Measurements from ENCODE around the gene CNTN4. TPM values are rescaled to one million over a fixed set of nuclear protein-coding genes. Genes with fewer than 3 reads are reported as not detected.

CNTN4 gene
- total RNA-seq, 4 donors from 2014 or later = 2.6 to 91.2 (median 13.2) TPM

- DNase-seq = no peak
- no peaks in the 10 kb centered on the region for H3K4me1 ChIP-seq
- H3K36me3 ChIP-seq = no peaks in the 10 kb centered on the region
These were observed 367.2 kb downstream of the CNTN4 start for GRCh38 chr3:2465842-2466241.

DNA sequence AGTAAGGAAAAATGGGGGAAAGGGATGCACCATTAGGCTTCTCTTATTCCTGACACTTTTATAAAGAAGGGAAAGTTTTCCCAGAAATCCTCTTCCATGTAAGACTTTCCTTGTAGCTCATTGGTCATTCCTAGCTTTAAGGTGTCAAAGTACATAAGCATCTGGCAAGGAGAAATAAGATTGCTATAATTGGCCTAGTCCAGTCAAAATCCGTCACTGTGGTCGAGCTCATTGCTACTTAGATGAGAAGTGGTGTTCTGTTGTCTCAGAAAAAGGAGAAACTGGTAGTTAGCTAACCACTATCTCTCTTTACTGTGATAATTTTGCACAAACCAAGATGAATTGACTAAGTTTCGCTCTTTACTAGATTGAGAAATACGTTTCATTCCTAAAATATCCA lies 370.1 kb downstream of the CNTN4 start:
- no peak for TF ChIP-seq POLR2A (IDR thresholded peaks at IDR 0.05)
- no peak for TF ChIP-seq CTCF (IDR thresholded peaks at IDR 0.05)

More at GRCh38 chr3:2465842-2466241, 367.2 kb downstream of the CNTN4 start:
- TF ChIP-seq CTCF (IDR thresholded peaks at IDR 0.05) (no peak), POLR2A (IDR thresholded peaks at IDR 0.05) (no peak)
- Histone ChIP-seq H3K9me3 (no peaks in the 10 kb centered on the region), H3K27ac (no peak overlapping the region), H3K4me3 (no peak overlapping the region), H3K27me3 (no peaks in the 10 kb centered on the region)
- intact Hi-C loops (cut with DNase I; ENCODE audit: low total_unique reads) = no loop called here

GRCh38 chr3:2476996-2477395 lies 378.3 kb downstream of the CNTN4 start:
- H3K9me3 ChIP-seq = no peaks in the 10 kb centered on the region

More for the DNA sequence above, 370.1 kb downstream of the CNTN4 start:
- intact Hi-C loops (cut with DNase I; ENCODE audit: low total_unique reads) = no loop called here
- no peaks in the 10 kb centered on the region for H3K4me1 ChIP-seq
- no peak overlapping the region for H3K4me3 ChIP-seq
- no peak overlapping the region for H3K27ac ChIP-seq
- H3K36me3 ChIP-seq = no peaks in the 10 kb centered on the region
- DNase-seq = no peak
- no peaks in the 10 kb centered on the region for H3K27me3 ChIP-seq
- no peaks in the 10 kb centered on the region for H3K9me3 ChIP-seq

GRCh38 chr3:2477620-2478019 lies 379.0 kb downstream of the CNTN4 start:
- H3K27ac ChIP-seq = no peak overlapping the region
- intact Hi-C loops (cut with DNase I; ENCODE audit: low total_unique reads) = no loop called here
- no peak for TF ChIP-seq CTCF (IDR thresholded peaks at IDR 0.05)
- TF ChIP-seq POLR2A (IDR thresholded peaks at IDR 0.05) = no peak

More at GRCh38 chr3:2476996-2477395, 378.3 kb downstream of the CNTN4 start:
- Histone ChIP-seq H3K4me3 (no peak overlapping the region), H3K4me1 (no peaks in the 10 kb centered on the region), H3K27ac (no peak overlapping the region), H3K36me3 (no peaks in the 10 kb centered on the region), H3K27me3 (no peaks in the 10 kb centered on the region)
- DNase-seq = no peak
- no peak for TF ChIP-seq POLR2A (IDR thresholded peaks at IDR 0.05)
- intact Hi-C loops (cut with DNase I; ENCODE audit: low total_unique reads) = no loop called here

DNA sequence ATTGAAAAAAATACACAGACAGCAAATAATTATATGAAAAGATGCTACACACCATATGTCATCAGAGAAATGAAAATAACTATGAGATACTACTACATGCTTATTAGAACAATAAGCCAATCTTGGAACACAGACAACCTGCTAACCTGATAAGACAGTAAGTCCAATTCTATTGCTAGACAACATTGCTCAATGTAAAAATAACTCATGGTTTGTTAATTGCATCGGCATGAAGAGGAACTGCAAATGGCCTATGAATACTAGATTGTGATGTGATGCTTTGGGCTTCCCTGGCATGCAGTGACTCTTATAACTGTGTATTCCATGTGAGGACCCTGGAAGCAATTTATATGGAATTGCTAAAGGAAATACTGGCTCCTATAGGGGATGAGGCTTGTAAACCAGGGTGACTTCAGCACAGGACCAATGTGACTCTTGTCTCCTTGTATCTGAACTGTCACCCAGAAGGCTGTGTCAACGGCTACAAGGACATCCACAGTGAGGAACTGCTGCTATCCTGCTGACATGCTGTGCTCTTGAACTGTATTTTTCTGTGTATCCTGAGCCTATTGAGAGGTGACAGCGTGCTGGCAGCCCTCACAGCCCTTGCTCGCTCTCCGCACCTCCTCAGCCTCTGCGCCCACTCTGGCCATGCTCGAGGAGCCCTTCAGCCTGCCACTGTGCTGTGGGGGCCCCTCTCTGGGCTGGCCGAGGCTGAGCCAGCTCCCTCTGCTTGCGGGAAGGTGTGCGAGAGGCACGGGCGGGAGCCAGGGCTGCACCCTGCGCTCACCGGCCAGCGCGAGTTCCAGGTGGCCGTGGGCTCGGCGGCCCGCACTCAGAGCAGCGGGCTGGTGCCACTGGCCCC lies 385.7 kb downstream of the CNTN4 start:
- Histone ChIP-seq H3K27me3 (no peaks in the 10 kb centered on the region), H3K4me1 (no peaks in the 10 kb centered on the region), H3K4me3 (no peak overlapping the region), H3K27ac (no peak overlapping the region), H3K36me3 (no peaks in the 10 kb centered on the region), H3K9me3 (no peaks in the 10 kb centered on the region)
- no peak for TF ChIP-seq CTCF (IDR thresholded peaks at IDR 0.05)
- no peak for TF ChIP-seq POLR2A (IDR thresholded peaks at IDR 0.05)
- DNase-seq = no peak
- intact Hi-C loops (cut with DNase I; ENCODE audit: low total_unique reads) = no loop called here

More at GRCh38 chr3:2477620-2478019, 379.0 kb downstream of the CNTN4 start:
- Histone ChIP-seq H3K4me3 (no peak overlapping the region), H3K36me3 (no peaks in the 10 kb centered on the region), H3K27me3 (no peaks in the 10 kb centered on the region), H3K9me3 (no peaks in the 10 kb centered on the region), H3K4me1 (no peaks in the 10 kb centered on the region)
- DNase-seq = no peak
